ENCODE results near the gene ANKS1A.
"Not testable (repeated sequence)": the region's sequence is repeated elsewhere in the genome, so short reads cannot be mapped to it uniquely, and the experiment has no call there.

The ANKS1A gene

DNA sequence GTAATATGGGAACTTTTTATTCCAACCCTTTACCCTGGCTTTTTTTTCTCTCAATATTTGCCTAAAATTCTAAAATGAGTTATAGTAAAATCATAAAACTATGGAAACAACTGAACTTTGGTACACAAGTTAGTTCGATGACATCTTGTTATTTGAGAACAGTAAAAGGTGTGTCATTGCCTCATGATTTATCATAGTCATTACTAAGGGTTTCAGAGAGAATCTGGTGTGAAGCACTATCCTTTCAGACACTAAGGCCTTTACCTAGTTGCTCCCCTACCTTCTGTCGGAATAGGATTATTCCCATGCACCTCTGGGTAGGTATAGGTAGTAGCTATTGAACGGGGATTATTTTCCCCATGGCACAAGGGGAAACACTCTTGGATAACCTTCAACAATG, 12.6 kb upstream of the ANKS1A start:
- Histone ChIP-seq H3K9me2 (replicated peaks; ENCODE audit: control insufficient read depth, low read length) (no peaks in the 10 kb centered on the region), H3F3A (ENCODE audit: control insufficient read depth, insufficient read depth) (0 out of 2 replicates have a peak, but pooled peaks cover 3% of the 10 kb centered on the region), H3K4me3 (ENCODE audit: low read length) (no peak overlapping the region), H4K20me1 (ENCODE audit: control insufficient read depth, insufficient read depth, low read depth, low read length) (no peaks in the 10 kb centered on the region), H3K36me3 (ENCODE audit: control insufficient read depth, low read length) (peaks cover 94% of the 10 kb centered on the region), H3K27ac (ENCODE audit: low read depth, low read length) (no peak overlapping the region), H3K4me2 (ENCODE audit: low read length) (no peak overlapping the region), H3K4me1 (ENCODE audit: control insufficient read depth, low read length) (no peaks in the 10 kb centered on the region), H3K79me2 (ENCODE audit: control insufficient read depth, low read length) (no peaks in the 10 kb centered on the region), H3K9me3 (ENCODE audit: control insufficient read depth, insufficient read depth, low read length) (no peaks in the 10 kb centered on the region), H3K27me3 (ENCODE audit: control insufficient read depth, low read length) (no peaks in the 10 kb centered on the region)
- no peak for TF ChIP-seq EZH2phosphoT487 (IDR thresholded peaks at IDR 0.05; ENCODE audit: borderline replicate concordance, low read length)
- TF ChIP-seq, protein P1, sequence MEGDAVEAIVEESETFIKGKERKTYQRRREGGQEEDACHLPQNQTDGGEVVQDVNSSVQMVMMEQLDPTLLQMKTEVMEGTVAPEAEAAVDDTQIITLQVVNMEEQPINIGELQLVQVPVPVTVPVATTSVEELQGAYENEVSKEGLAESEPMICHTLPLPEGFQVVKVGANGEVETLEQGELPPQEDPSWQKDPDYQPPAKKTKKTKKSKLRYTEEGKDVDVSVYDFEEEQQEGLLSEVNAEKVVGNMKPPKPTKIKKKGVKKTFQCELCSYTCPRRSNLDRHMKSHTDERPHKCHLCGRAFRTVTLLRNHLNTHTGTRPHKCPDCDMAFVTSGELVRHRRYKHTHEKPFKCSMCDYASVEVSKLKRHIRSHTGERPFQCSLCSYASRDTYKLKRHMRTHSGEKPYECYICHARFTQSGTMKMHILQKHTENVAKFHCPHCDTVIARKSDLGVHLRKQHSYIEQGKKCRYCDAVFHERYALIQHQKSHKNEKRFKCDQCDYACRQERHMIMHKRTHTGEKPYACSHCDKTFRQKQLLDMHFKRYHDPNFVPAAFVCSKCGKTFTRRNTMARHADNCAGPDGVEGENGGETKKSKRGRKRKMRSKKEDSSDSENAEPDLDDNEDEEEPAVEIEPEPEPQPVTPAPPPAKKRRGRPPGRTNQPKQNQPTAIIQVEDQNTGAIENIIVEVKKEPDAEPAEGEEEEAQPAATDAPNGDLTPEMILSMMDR (IDR thresholded peaks at IDR 0.05; ENCODE audit: low read depth, low read length, poor library complexity, severe bottlenecking) = no peak

DNA sequence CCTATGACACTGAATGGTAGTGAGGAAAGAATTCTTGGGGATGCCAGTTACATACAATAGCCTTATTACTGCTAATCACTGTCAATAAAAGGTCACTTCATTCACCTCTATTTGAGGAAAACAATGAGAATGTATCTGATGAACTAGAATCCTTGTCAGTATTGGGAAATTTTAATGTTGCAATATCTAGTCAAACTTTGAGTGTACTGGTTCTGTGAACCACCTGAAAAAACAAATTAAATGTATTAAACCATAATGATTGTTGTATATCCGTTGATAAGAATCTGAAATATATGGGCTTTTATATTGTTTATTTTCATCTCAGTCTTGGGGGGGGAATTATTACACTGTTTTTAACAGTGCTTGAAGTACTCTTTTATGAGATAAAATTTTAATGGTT, 11.8 kb upstream of the ANKS1A start:
- Histone ChIP-seq H3F3A (ENCODE audit: control insufficient read depth, insufficient read depth) (0 out of 2 replicates have a peak, but pooled peaks cover 3% of the 10 kb centered on the region), H3K27ac (ENCODE audit: low read depth, low read length) (no peak overlapping the region), H3K79me2 (ENCODE audit: control insufficient read depth, low read length) (no peaks in the 10 kb centered on the region), H3K27me3 (ENCODE audit: control insufficient read depth, low read length) (no peaks in the 10 kb centered on the region), H3K4me1 (ENCODE audit: control insufficient read depth, low read length) (no peaks in the 10 kb centered on the region), H3K9me2 (replicated peaks; ENCODE audit: control insufficient read depth, low read length) (no peaks in the 10 kb centered on the region), H3K4me2 (ENCODE audit: low read length) (no peak overlapping the region), H3K9me3 (ENCODE audit: control insufficient read depth, insufficient read depth, low read length) (no peaks in the 10 kb centered on the region), H4K20me1 (ENCODE audit: control insufficient read depth, insufficient read depth, low read depth, low read length) (no peaks in the 10 kb centered on the region), H3K4me3 (ENCODE audit: low read length) (no peak overlapping the region), H3K36me3 (ENCODE audit: control insufficient read depth, low read length) (peaks cover 86% of the 10 kb centered on the region)
- TF ChIP-seq, protein P1 (IDR thresholded peaks at IDR 0.05; ENCODE audit: low read depth, low read length, poor library complexity, severe bottlenecking) = no peak
- TF ChIP-seq EZH2phosphoT487 (IDR thresholded peaks at IDR 0.05; ENCODE audit: borderline replicate concordance, low read length) = no peak

DNA sequence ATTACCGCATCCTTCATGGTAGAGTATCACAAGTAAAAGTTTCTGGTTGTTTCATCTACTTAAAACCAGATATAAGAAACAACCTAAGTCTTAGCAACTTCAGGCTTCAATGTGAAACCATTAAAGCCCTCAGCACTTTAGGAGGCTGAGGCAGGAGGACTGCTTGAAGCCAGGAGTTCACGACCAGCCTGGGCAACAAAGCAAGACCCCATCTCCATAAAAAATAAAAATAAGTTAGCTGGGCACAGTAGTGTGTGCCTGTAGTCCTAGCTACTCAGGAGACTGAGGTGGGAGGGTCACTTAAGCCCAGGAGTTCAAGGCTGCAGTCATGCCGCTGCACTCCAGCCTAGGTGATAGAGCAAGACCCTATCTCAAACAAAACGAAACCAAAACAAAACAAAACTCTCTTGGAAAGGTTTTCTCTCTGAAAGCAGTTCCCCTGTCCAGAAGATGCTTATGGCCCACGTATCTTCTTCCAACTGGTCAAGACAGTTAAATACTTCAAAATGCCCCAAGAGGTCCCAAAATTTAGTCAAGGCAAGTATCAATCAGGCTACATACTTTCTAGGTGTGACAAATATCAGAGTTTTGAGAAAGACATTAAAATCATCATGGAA, 11.1 kb upstream of the ANKS1A start:
- peaks cover 2% of the 10 kb centered on the region for H3K79me2 ChIP-seq (ENCODE audit: control insufficient read depth, low read length)
- no peaks in the 10 kb centered on the region for H3K4me1 ChIP-seq (ENCODE audit: control insufficient read depth, low read length)
- H3K9me3 ChIP-seq (ENCODE audit: control insufficient read depth, insufficient read depth, low read length) = no peaks in the 10 kb centered on the region
- H3K36me3 ChIP-seq (ENCODE audit: control insufficient read depth, low read length) = peaks cover 81% of the 10 kb centered on the region
- H4K20me1 ChIP-seq (ENCODE audit: control insufficient read depth, insufficient read depth, low read depth, low read length) = no peaks in the 10 kb centered on the region
- TF ChIP-seq EZH2phosphoT487 (IDR thresholded peaks at IDR 0.05; ENCODE audit: borderline replicate concordance, low read length) = no peak
- TF ChIP-seq, protein P1 (IDR thresholded peaks at IDR 0.05; ENCODE audit: low read depth, low read length, poor library complexity, severe bottlenecking) = no peak
- no peak overlapping the region for H3K4me3 ChIP-seq (ENCODE audit: low read length)
- no peak overlapping the region for H3K27ac ChIP-seq (ENCODE audit: low read depth, low read length)
- H3K9me2 ChIP-seq (replicated peaks; ENCODE audit: control insufficient read depth, low read length) = no peaks in the 10 kb centered on the region
- H3K4me2 ChIP-seq (ENCODE audit: low read length) = no peak overlapping the region
- H3K27me3 ChIP-seq (ENCODE audit: control insufficient read depth, low read length) = no peaks in the 10 kb centered on the region
- 0 out of 2 replicates have a peak, but pooled peaks cover 3% of the 10 kb centered on the region for H3F3A ChIP-seq (ENCODE audit: control insufficient read depth, insufficient read depth)

DNA sequence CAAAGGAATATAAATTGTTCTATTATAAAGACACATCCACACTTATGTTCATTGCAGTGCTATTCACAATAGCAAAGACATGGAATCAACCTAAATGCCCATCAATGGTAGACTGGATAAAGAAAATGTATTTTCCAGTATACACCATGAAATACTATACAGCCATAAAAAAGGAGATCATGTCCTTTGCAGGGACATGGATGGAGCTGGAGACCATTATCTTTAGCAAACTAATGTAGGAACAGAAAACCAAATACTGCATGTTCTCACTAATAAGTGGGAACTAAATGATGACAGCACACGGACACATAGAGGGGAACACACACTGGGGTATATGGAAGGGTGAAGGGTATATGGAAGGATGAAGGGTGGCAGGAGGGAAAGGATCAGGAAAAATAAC, 5.0 kb upstream of the ANKS1A start:
- Histone ChIP-seq H3K36me3 (ENCODE audit: control insufficient read depth, low read length) (peaks cover 50% of the 10 kb centered on the region), H3K79me2 (ENCODE audit: control insufficient read depth, low read length) (peaks cover 53% of the 10 kb centered on the region)
- H3K9me2 ChIP-seq (replicated peaks; ENCODE audit: control insufficient read depth, low read length); H3K27ac ChIP-seq (ENCODE audit: low read depth, low read length); H3K4me1 ChIP-seq (ENCODE audit: control insufficient read depth, low read length); H4K20me1 ChIP-seq (ENCODE audit: control insufficient read depth, insufficient read depth, low read depth, low read length); H3K9me3 ChIP-seq (ENCODE audit: control insufficient read depth, insufficient read depth, low read length); H3K4me2 ChIP-seq (ENCODE audit: low read length); H3K27me3 ChIP-seq (ENCODE audit: control insufficient read depth, low read length); H3F3A ChIP-seq (ENCODE audit: control insufficient read depth, insufficient read depth); H3K4me3 ChIP-seq (ENCODE audit: low read length): not testable (repeated sequence)
